Pancreas (tissue), 10 donors: ENCODE data around the gene EAPP. TPM values are rescaled to one million over a fixed set of nuclear protein-coding genes. Genes with fewer than 3 reads are reported as not detected.
A peak's percentile ranks its signal among the peaks of the same experiment; 100 is the strongest.
"Not testable (repeated sequence)": the region's sequence is repeated elsewhere in the genome, so short reads cannot be mapped to it uniquely, and the experiment has no call there.

Source experiments
- ATAC-seq, 4 donors: fragments of 200-7000 bp; cut with Tn5 transposase; one replicate each; pipeline versions ENCODE4 v1.8.0 to v1.9.1; 2020; ENCODE audit warnings: mild to moderate bottlenecking in 4 of 4, moderate library complexity in 4 of 4
- DNase-seq, 6 donors: peaks; one replicate each; pipeline ENCODE4 v3.0.0-alpha.2; 2020
- FAIRE-seq: peaks from 2 replicates; lab custom pipeline; 2012; peaks lifted over from hg19 to GRCh38; lab: Jason Lieb, UNC
- H3K27ac ChIP-seq, 4 donors: fragments of 200-600 bp; sonication (generic); 1 replicate in 3 of 4; 2 replicates in 1 of 4; pipeline versions ENCODE4 v1.5.0 to v1.8.0; 2020
- H3K27me3 ChIP-seq, 4 donors: fragments of 200-600 bp; one replicate each; pipeline ENCODE4 v1.8.0; 2021
- H3K36me3 ChIP-seq, 3 donors: fragments of 200-600 bp; sonication (generic) in 1 of 3; one replicate each; pipeline versions ENCODE4 v1.5.0 to v1.8.0; 2020 to 2021
- H3K4me1 ChIP-seq, 3 donors: fragments of 200-600 bp; one replicate each; pipeline ENCODE4 v1.8.0; 2021
- H3K4me3 ChIP-seq, 4 donors: fragments of 200-600 bp; sonication (generic) in 2 of 4; one replicate each; pipeline versions ENCODE4 v1.5.0 to v1.8.0; 2020 to 2021
- H3K9me3 ChIP-seq, 4 donors: fragments of 200-600 bp; one replicate each; pipeline ENCODE4 v1.8.0; 2021
- WGBS, 2 donors: extraction: QIAGEN DNeasy Blood & Tissue Kit; methylation state at CpG; one replicate each; pipeline ENCODE4 v1.1.7; 2013; 5-methylcytosine and 5-hydroxymethylcytosine counted together
- intact Hi-C, 3 donors: fragments of 100-400 bp; cut with DNase I; formaldehyde crosslinking; loops; one replicate each; pipeline versions ENCODE4 v1.11.1 to v1.14.2; 2022
- polyA plus RNA-seq, 2 donors: library from polyadenylated mRNA; stranded (reverse); fragments of 200-250 nt; gene quantifications; one replicate each; pipeline ENCODE4 v1.2.3, GENCODE V29; 2013
- total RNA-seq, 6 donors: library from RNA; stranded (reverse); fragmentation: NEBNext Ultra II Directional in 4 of 6; extraction: Animal tissue kit (Norgen Biotek cat#: 25700) in 4 of 6; gene quantifications; one replicate each; pipeline versions ENCODE4 v1.2.1 to v1.2.4, GENCODE V29; 2021 to 2023
- TF ChIP-seq, protein P1 (sequence below), 4 donors: fragments of 200-600 bp; sonication (generic) in 3 of 4; IDR thresholded peaks; one replicate each; pipeline versions ENCODE4 v1.5.0 to v1.8.0; 2021; ENCODE audit warnings: antibody characterized with exemption in 4 of 4
- donor health status: healthy with polysubstance abuse.
- donor health status: DM: no; HTN: no; CAD: no; lungs with moderate emphysema.
- donor health status: DM: no; HTN: no; CAD: no.
- donor health status: control.
- donor health status: control.
- donor health status: Bipolar disorder and iron deficiency.
- donor health status: DM: yes; HTN: yes; CAD: no.
- donor health status: DM: no; HTN: no; CAD: no.
- donor health status: DM: no; HTN: no; CAD: no.
- donor health status: DM: yes; HTN: yes; CAD: no.

Gene EAPP
- total and polyA plus RNA-seq, 8 donors = 9.9 to 24.7 (median 15.4) TPM

DNA sequence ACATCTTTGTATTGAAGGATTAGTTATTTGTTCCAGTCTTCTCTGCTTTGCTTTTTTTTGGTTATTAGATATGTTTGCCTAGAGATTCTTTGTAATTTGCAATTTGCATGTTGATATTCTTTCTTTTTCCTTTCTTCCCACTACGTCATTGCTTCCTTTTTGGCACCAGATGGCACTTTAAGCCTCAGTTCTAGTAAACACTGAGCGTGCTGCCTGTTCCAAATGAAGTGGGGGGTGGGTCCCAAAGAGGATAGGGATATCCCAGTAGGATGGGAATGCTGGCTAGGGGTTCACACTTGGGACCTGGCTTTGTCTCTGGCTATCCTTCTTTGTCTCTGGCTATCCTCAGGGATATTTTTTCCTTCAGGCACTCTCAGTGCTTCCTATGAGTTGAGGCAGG lies 17.0 kb downstream of the EAPP start:
- WGBS, 2 donors = 89 to 95% methylated on average over 2 of the region's 2 CpGs
- intact Hi-C loops = no loop called here
- no peak for DNase-seq
- TF ChIP-seq, protein P1, sequence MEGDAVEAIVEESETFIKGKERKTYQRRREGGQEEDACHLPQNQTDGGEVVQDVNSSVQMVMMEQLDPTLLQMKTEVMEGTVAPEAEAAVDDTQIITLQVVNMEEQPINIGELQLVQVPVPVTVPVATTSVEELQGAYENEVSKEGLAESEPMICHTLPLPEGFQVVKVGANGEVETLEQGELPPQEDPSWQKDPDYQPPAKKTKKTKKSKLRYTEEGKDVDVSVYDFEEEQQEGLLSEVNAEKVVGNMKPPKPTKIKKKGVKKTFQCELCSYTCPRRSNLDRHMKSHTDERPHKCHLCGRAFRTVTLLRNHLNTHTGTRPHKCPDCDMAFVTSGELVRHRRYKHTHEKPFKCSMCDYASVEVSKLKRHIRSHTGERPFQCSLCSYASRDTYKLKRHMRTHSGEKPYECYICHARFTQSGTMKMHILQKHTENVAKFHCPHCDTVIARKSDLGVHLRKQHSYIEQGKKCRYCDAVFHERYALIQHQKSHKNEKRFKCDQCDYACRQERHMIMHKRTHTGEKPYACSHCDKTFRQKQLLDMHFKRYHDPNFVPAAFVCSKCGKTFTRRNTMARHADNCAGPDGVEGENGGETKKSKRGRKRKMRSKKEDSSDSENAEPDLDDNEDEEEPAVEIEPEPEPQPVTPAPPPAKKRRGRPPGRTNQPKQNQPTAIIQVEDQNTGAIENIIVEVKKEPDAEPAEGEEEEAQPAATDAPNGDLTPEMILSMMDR (IDR thresholded peaks at IDR 0.05) = no peak
- no peak overlapping the region for H3K4me3 ChIP-seq
- H3K36me3 ChIP-seq = peaks cover 12 to 91% (median 57%) of the 10 kb centered on the region in 3 donors
- no peak for ATAC-seq
- H3K9me3 ChIP-seq = no peaks in the 10 kb centered on the region
- H3K27me3 ChIP-seq = no peaks in the 10 kb centered on the region
- no peak for FAIRE-seq
- H3K27ac ChIP-seq = no peak overlapping the region
- no peaks in the 10 kb centered on the region for H3K4me1 ChIP-seq

DNA sequence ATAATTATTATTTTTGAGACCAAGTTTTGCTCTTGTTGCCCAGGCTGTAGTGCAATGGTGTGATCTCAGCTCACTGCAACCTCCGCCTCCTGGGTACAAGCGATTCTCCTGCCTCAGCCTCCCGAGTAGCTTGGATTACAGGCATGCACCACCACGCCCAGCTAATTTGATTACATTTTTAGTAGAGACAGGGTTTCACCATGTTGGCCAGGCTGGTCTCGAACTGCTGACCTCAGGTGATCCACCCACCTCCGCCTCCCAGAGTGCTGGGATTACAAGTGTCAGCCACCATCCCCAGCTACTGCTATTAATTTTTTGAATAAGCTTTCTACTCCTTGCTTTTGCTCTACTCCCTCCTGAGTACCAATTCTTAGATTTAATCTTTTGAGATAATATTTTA lies 18.4 kb downstream of the EAPP start:
- H3K27ac ChIP-seq, ATAC-seq, H3K27me3 ChIP-seq, H3K4me1 ChIP-seq, H3K9me3 ChIP-seq, DNase-seq, intact Hi-C loops, FAIRE-seq, H3K4me3 ChIP-seq: not testable (repeated sequence)
- H3K36me3 ChIP-seq = peaks cover 12 to 80% (median 47%) of the 10 kb centered on the region in 3 donors
- 97 to 99% methylated on average over 6 of the region's 6 CpGs for WGBS, 2 donors

DNA sequence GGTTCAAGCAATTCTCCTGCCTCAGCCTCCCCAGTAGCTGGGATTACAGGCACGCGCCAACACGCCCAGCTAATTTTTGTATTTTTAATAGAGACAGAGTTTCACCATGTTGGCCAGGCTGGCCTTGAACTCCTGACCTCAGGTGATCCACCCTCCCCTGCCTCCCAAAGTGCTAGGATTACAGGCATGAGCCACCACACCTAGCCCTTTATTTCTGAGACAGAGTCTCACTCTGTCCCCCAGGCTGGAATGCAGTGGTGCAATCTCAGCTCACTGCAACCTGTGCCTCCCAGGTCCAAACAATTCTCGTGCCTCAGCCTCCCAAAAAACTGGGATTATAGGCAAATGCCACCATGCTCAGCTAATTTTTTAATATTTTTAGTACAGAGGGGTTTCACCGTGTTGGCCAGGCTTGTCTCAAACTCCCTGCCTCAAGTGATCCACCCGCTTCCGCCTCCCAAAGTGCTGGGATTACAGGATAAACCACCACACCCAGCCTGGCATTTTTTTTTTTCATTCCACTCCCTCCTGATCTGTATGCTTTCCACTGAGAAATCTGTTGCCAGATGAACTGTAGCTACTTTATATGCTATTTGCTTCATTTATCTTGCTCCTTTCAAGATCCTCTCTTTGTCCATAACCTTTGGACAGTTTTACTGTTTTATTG lies 19.1 kb downstream of the EAPP start:
- H3K4me3 ChIP-seq, H3K9me3 ChIP-seq, DNase-seq, ATAC-seq, H3K27ac ChIP-seq, intact Hi-C loops, H3K4me1 ChIP-seq, H3K27me3 ChIP-seq: not testable (repeated sequence)
- WGBS, 2 donors = 96 to 99% methylated on average over 7 of the region's 7 CpGs
- peaks cover 12 to 74% (median 42%) of the 10 kb centered on the region in 3 donors for H3K36me3 ChIP-seq
- peak; percentile 20 for FAIRE-seq

DNA sequence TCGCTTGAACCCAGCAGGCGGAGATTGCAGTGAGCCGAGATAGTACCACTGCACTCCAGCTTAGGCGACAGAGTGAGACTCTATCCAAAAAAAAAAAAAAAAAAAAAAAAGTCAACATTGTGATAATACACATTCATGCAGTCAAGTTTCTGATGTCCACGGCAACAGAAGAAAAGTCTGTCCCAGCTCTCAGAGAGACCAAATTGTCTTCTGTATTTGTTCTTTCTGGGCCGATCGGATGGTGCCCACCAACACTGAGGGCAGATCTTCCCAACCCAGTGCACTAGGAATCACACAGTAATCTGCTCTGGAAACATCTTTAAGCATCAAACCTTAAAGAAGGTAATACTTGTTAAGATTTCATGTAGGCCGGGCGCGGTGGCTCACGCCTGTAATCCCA lies 31.6 kb downstream of the EAPP start:
- DNase-seq (no peak), ATAC-seq (no peak), FAIRE-seq (no peak)
- intact Hi-C loops = no loop called here
- Histone ChIP-seq H3K9me3 (no peaks in the 10 kb centered on the region), H3K4me1 (no peaks in the 10 kb centered on the region), H3K27me3 (no peaks in the 10 kb centered on the region), H3K4me3 (no peak overlapping the region), H3K27ac (no peak overlapping the region), H3K36me3 (no peaks in the 10 kb centered on the region)
- WGBS, 2 donors = 94 to 99% methylated on average over 11 of the region's 11 CpGs
- TF ChIP-seq, protein P1 (IDR thresholded peaks at IDR 0.05) = no peak

DNA sequence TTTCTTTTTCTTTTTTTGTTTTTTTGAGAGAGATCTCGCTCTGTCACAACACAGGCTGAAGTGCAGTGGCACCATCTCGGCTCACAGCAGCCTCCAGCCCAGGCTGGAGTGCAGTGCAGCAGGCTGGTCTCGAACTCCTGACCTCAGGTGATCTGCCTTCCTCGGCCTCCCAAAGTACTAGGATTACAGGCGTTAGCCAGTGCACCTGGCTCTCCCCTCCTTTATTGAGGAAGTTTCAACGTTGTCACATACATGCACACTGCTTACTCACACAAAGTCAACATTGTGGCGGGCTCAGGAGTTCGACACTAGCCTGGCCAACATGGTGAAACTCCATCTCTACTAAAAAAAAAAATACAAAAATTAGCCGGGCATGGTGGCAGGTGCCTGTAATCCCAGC lies 32.0 kb downstream of the EAPP start:
- DNase-seq (no peak), ATAC-seq (no peak), FAIRE-seq (no peak)
- WGBS, 2 donors = 83 to 88% methylated on average over 9 of the region's 9 CpGs
- TF ChIP-seq, protein P1 (IDR thresholded peaks at IDR 0.05) = no peak
- no peak overlapping the region for H3K27ac ChIP-seq
- no peaks in the 10 kb centered on the region for H3K27me3 ChIP-seq
- intact Hi-C loops = no loop called here
- no peaks in the 10 kb centered on the region for H3K36me3 ChIP-seq
- no peaks in the 10 kb centered on the region for H3K4me1 ChIP-seq
- no peaks in the 10 kb centered on the region for H3K9me3 ChIP-seq
- no peak overlapping the region for H3K4me3 ChIP-seq

DNA sequence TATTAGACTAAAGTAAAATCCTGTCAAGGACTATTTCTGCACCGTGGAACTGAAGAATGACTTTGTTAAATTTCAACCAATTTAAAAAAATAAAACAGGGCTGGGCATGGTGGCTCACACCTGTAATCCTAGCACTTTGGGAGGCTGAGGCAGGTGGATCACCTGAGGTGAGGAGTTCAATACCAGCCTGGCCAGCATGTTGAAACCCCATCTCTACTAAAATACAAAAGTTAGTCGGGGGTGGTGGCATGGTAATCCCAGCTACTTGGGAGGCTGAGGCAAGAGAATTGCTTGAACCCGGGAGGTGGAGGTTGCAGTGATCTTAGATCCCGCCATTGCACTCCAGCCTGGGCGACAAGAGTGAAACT lies 34.4 kb downstream of the EAPP start:
- H3K36me3 ChIP-seq, FAIRE-seq, H3K27me3 ChIP-seq, ATAC-seq, H3K4me3 ChIP-seq, H3K9me3 ChIP-seq, intact Hi-C loops, DNase-seq, H3K27ac ChIP-seq, H3K4me1 ChIP-seq: not testable (repeated sequence)
- WGBS, 2 donors = 77 to 87% methylated on average over 5 of the region's 5 CpGs

DNA sequence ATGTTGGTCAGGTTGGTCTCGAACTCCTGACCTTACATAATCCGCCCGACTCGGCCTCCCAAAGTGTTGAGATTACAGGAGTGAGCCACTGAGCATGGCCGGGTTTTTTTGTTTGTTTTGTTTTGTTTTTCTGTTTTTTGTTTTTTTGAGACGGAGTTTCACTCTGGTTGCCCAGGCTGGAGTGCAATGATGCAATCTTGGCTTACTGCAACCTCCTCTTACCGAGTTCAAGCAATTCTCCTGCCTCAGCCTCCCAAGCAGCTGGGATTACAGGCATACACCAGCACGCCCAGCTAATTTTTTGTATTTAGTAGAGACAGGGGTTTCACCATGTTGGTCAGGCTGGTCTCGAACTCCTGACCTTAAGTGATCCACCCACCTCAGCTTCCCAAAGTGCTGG lies 35.5 kb downstream of the EAPP start:
- DNase-seq, FAIRE-seq, H3K4me3 ChIP-seq, H3K27ac ChIP-seq, ATAC-seq, H3K4me1 ChIP-seq, H3K36me3 ChIP-seq, H3K9me3 ChIP-seq, H3K27me3 ChIP-seq, intact Hi-C loops: not testable (repeated sequence)
- WGBS, 2 donors = 73 to 78% methylated on average over 9 of the region's 9 CpGs
